ENCODE measurements around the gene DYNLRB2. TPM values are rescaled to one million over a fixed set of nuclear protein-coding genes. Genes with fewer than 3 reads are reported as not detected.

DYNLRB2 gene
- total RNA-seq, 2 experiments from 2014 or later, result 0.42 TPM; not detected in 1

GRCh38 chr16:80587071-80587470 lies 46.3 kb downstream of the DYNLRB2 start:
- ChIA-PET POLR2A (no interaction called here), CTCF (no interaction called here)

GRCh38 chr16:80591071-80591915 lies 50.5 kb downstream of the DYNLRB2 start:
- POLR2A ChIA-PET, result interaction anchor here (1.0 to 1.3 kb wide), 2 partner anchors 11 to 211 kb away, joined by 3 to 5 read pairs; no protein-coding TSS in a partner anchor
- CTCF ChIA-PET, result interaction anchor here (0.9 to 2.0 kb wide), 2 partner anchors 11 to 64 kb away, joined by 4 read pairs; no protein-coding TSS in a partner anchor

DNA sequence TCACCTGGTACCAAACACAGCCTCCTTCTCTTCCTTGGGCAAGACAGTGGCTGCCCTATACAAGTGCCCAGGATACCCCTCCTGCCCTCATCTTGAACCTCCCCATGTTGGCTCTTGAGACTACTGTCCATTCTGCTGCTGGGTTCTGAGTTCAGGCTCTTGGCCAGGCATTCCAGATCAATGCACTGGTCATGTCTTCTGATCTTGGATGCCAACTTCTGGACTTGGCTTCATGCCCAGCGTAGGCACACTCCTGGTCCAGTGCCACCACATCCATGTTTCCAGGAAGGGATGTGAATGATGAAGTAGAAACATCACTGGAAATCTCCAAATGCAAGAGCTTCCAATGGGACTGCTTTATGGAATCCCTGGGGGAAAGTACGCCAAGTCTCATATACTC lies 51.5 kb downstream of the DYNLRB2 start:
- CTCF ChIA-PET, result no interaction called here
- POLR2A ChIA-PET, result no interaction called here

GRCh38 chr16:80594756-80595155 lies 54.0 kb downstream of the DYNLRB2 start:
- POLR2A ChIA-PET, result no interaction called here
- CTCF ChIA-PET, result no interaction called here

DNA sequence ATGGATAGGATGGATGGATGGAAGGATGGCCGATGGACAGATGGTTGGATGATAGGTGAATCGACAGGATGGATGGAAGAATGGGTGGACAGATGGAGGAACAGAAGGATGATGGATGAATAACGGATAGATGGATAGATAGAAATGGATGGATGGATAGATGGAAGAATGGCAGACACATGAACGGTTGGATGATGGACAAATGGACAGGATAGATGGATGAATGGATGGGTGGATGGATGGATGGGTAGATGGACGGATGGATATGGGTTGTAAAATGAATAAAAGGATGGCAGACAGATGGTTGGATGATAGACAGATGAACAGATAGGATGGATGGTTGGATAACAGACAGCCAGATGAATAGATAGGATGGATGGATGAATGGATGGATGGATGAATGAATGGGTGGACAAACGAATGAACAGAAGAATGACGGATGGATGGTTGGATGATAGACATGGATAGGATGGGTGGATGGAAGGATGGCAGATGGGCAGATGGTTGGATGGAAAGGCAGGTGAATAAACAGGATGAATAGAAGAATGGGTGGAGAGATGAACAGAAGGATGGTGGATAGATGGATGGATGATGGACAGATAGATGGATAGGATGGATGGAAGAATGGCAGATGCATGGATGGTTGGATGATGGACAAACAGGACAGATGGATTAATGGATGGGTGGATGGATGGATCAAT lies 55.9 kb downstream of the DYNLRB2 start:
- POLR2A ChIA-PET, result no interaction called here
- CTCF ChIA-PET, result no interaction called here

DNA sequence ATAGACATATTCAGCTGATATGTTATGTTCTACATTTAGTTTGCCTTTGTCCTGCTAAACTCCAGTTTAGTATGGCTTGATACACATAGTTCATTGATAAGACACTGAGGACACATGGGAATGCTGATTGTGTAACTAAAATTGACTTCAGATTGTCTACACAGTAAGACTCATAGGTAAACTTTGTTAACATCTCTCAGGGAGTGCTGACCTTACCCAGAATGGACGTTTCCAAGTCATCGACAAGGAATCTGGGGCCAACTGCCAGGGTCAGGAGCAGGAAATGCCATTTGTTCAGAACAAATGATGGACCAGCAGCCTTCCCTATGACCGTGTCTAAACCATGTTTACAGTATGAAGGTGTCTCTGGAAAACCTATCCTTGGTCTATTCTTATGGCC lies 58.7 kb downstream of the DYNLRB2 start:
- ChIA-PET CTCF (no interaction called here), POLR2A (no interaction called here)

All from activated CD8-positive, alpha-beta memory T cell treated with anti-CD3 and anti-CD28 coated beads for 36 hours (primary cell).